ENCODE results near the gene LCMT1. TPM values are rescaled to one million over a fixed set of nuclear protein-coding genes. Genes with fewer than 3 reads are reported as not detected.

LCMT1 gene
- total and polyA plus RNA-seq, 9 of the 15 experiments (the other 6 are each of a cell fraction or from before 2014, with no cell fraction given), result 20.0 to 42.8 (median 32.3) TPM

GRCh38 chr16:25083065-25083464 is 28.5 kb upstream of the LCMT1 start:
- in situ Hi-C loops (cut with MboI) (no loop called here), intact Hi-C loops (cut with micrococcal nuclease) (no loop called here)
- Histone ChIP-seq H3K9me3 (replicated peaks; ENCODE audit: control insufficient read depth, insufficient read depth, low read depth, low read length) (no peaks in the 10 kb centered on the region; the same call in 1 of the 2 replicates), H3K4me3 (no peak overlapping the region), H3K4me2 (ENCODE audit: insufficient read depth, low read length) (no peak overlapping the region), H3K27ac (ENCODE audit: extremely low read depth, low read depth, low read length) (no peak overlapping the region), H3K36me3 (ENCODE audit: control insufficient read depth, insufficient read depth, low read length) (no peaks in the 10 kb centered on the region), H4K20me1 (replicated peaks; ENCODE audit: control insufficient read depth, insufficient read depth, low read length) (no peaks in the 10 kb centered on the region), H3K27me3 (ENCODE audit: control insufficient read depth in 2 of 2, insufficient read depth in 2 of 2, low read length in 2 of 2) (no peaks in the 10 kb centered on the region), H3K79me2 (ENCODE audit: control insufficient read depth, insufficient read depth, low read length) (no peaks in the 10 kb centered on the region), H3K9me1 (ENCODE audit: control insufficient read depth, insufficient read depth, low read length) (no peaks in the 10 kb centered on the region), H3K4me1 (replicated peaks in 1 of 2; ENCODE audit: control insufficient read depth in 2 of 2, insufficient read depth in 2 of 2, low read length in 2 of 2) (peaks cover 0 to 15% of the 10 kb centered on the region in 2 experiments; a peak in 2 of 5 replicates), H3K9ac (ENCODE audit: insufficient read depth in 1 of 2, low read depth in 2 of 2, low read length in 2 of 2) (no peak overlapping the region), H2AFZ (ENCODE audit: low read depth, low read length) (no peak overlapping the region)
- ChIA-PET POLR2A (no interaction called here), CTCF (ENCODE audit: low intra/inter-chr PET ratio) (no interaction called here)
- no peak for FAIRE-seq
- no peak for DNase-seq (ENCODE audit: extremely low read depth in 1 of 4, low spot score in 3 of 4)
- ATAC-seq, result no peak
- no TSS peak for BruUV-seq (replicated peaks)
- 50% methylated on average over 6 of the region's 6 CpGs for WGBS (ENCODE audit: insufficient coverage, low coverage, missing lambda C conversion rate)
- TF ChIP-seq, protein P1, sequence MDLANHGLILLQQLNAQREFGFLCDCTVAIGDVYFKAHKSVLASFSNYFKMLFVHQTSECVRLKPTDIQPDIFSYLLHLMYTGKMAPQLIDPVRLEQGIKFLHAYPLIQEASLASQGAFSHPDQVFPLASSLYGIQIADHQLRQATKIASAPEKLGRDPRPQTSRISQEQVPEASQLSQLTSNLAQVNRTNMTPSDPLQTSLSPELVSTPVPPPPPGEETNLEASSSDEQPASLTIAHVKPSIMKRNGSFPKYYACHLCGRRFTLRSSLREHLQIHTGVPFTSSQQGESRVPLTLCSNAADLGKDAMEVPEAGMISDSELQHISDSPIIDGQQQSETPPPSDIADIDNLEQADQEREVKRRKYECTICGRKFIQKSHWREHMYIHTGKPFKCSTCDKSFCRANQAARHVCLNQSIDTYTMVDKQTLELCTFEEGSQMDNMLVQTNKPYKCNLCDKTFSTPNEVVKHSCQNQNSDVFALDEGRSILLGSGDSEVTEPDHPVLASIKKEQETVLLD (IDR thresholded peaks at IDR 0.05), result no peak
- TF ChIP-seq MEF2A (IDR thresholded peaks at IDR 0.05; ENCODE audit: control insufficient read depth, low read depth, low read length) (no peak), CLOCK (CRISPR knock-in tag; IDR thresholded peaks at IDR 0.05; ENCODE audit: borderline replicate concordance) (no peak), ETS2 (tag; IDR thresholded peaks at IDR 0.05; ENCODE audit: borderline replicate concordance, poor library complexity, severe bottlenecking) (no peak), NFXL1 (CRISPR knock-in tag; IDR thresholded peaks at IDR 0.05) (no peak), RBFOX2 (IDR thresholded peaks at IDR 0.05; ENCODE audit: low read depth, low read length) (no peak), SRSF3 (IDR thresholded peaks at IDR 0.05; ENCODE audit: insufficient read depth, low read length) (no peak), CBFA2T3 (IDR thresholded peaks at IDR 0.05) (no peak), ZFP30 (CRISPR knock-in tag; IDR thresholded peaks at IDR 0.05; ENCODE audit: borderline replicate concordance) (no peak), ETV1 (tag; conservative IDR thresholded peaks at IDR 0.05; ENCODE audit: low read depth) (no peak)
- TF ChIP-seq, protein P2, sequence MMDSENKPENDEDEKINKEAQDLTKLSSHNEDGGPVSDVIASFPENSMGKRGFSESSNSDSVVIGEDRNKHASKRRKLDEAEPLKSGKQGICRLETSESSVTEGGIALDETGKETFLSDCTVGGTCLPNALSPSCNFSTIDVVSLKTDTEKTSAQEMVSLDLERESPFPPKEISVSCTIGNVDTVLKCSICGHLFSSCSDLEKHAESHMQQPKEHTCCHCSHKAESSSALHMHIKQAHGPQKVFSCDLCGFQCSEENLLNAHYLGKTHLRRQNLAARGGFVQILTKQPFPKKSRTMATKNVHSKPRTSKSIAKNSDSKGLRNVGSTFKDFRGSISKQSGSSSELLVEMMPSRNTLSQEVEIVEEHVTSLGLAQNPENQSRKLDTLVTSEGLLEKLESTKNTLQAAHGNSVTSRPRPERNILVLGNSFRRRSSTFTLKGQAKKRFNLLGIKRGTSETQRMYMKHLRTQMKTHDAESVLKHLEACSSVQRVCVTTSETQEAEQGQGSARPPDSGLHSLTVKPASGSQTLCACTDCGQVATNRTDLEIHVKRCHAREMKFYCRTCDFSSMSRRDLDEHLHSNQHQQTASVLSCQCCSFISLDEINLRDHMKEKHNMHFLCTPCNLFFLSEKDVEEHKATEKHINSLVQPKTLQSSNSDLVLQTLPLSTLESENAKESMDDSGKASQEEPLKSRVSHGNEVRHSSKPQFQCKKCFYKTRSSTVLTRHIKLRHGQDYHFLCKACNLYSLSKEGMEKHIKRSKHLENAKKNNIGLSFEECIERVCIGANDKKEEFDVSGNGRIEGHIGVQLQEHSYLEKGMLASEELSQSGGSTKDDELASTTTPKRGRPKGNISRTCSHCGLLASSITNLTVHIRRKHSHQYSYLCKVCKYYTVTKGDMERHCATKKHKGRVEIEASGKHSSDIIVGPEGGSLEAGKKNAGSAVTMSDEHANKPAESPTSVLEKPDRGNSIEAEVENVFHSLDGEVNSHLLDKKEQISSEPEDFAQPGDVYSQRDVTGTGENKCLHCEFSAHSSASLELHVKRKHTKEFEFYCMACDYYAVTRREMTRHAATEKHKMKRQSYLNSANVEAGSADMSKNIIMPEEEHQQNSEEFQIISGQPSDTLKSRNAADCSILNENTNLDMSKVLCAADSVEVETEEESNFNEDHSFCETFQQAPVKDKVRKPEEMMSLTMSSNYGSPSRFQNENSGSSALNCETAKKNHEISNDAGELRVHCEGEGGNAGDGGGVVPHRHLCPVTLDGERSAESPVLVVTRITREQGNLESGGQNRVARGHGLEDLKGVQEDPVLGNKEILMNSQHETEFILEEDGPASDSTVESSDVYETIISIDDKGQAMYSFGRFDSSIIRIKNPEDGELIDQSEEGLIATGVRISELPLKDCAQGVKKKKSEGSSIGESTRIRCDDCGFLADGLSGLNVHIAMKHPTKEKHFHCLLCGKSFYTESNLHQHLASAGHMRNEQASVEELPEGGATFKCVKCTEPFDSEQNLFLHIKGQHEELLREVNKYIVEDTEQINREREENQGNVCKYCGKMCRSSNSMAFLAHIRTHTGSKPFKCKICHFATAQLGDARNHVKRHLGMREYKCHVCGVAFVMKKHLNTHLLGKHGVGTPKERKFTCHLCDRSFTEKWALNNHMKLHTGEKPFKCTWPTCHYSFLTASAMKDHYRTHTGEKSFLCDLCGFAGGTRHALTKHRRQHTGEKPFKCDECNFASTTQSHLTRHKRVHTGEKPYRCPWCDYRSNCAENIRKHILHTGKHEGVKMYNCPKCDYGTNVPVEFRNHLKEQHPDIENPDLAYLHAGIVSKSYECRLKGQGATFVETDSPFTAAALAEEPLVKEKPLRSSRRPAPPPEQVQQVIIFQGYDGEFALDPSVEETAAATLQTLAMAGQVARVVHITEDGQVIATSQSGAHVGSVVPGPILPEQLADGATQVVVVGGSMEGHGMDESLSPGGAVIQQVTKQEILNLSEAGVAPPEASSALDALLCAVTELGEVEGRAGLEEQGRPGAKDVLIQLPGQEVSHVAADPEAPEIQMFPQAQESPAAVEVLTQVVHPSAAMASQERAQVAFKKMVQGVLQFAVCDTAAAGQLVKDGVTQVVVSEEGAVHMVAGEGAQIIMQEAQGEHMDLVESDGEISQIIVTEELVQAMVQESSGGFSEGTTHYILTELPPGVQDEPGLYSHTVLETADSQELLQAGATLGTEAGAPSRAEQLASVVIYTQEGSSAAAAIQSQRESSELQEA (IDR thresholded peaks at IDR 0.05; ENCODE audit: low read depth), result no peak

Data from K562 (cell line).